HFF-Myc (cell line): ENCODE data around the gene CTNNA3.

ENCODE experiments used
- DNase-seq: peaks from one replicate; pipeline ENCODE4 v3.0.0-alpha.2; 2011; ENCODE audit warnings: low read depth; ENCODE audit errors: extremely low read depth
- H3K4me3 ChIP-seq: replicated peaks from 2 replicates; pipeline ENCODE4 v1.5.1; 2011; ENCODE audit warnings: low read depth, mild to moderate bottlenecking, control low read depth, low read length
- CTCF ChIP-seq: IDR thresholded peaks from 2 replicates; pipeline ENCODE4 v1.5.1; 2012; ENCODE audit warnings: mild to moderate bottlenecking, low read depth, low read length, control low read depth; ENCODE audit errors: missing control alignments

The CTNNA3 gene

GRCh38 chr10:66844176-66844942 lies 851.6 kb downstream of the CTNNA3 start:
- TF ChIP-seq CTCF: no peak
- H3K4me3 ChIP-seq: no peak overlapping the region
- no peak for DNase-seq

- no peak for DNase-seq
- no peak for TF ChIP-seq CTCF
- no peak overlapping the region for H3K4me3 ChIP-seq
Measured at GRCh38 chr10:66843396-66843795, 852.6 kb downstream of the CTNNA3 start.

GRCh38 chr10:66842867-66843266 lies 853.1 kb downstream of the CTNNA3 start:
- H3K4me3 ChIP-seq: no peak overlapping the region
- DNase-seq: no peak
- no peak for TF ChIP-seq CTCF

GRCh38 chr10:66842371-66842770 lies 853.6 kb downstream of the CTNNA3 start:
- no peak for DNase-seq
- no peak overlapping the region for H3K4me3 ChIP-seq
- no peak for TF ChIP-seq CTCF

- H3K4me3 ChIP-seq: no peak overlapping the region
- no peak for DNase-seq
- TF ChIP-seq CTCF: no peak
Measured at GRCh38 chr10:66838656-66839055, 857.3 kb downstream of the CTNNA3 start.

GRCh38 chr10:66837990-66838389 lies 858.0 kb downstream of the CTNNA3 start:
- no peak overlapping the region for H3K4me3 ChIP-seq
- TF ChIP-seq CTCF: no peak
- peak; percentile 24 for DNase-seq

- no peak for DNase-seq
- no peak overlapping the region for H3K4me3 ChIP-seq
- no peak for TF ChIP-seq CTCF
Measured at GRCh38 chr10:66837335-66837734, 858.7 kb downstream of the CTNNA3 start.
